Measurements from ENCODE around the gene SNAP29.

Gene SNAP29

GRCh38 chr22:20840646-20841371 is 18.0 kb upstream of the SNAP29 start:
- no peak for TF ChIP-seq JUND (IDR thresholded peaks at IDR 0.05; ENCODE audit: low read depth)
- in situ Hi-C loops (cut with HindIII; ENCODE audit: low pct_unique_long_range_greater_than_20kb, low sequenced_read_pairs), result no loop called here
- DNase-seq (ENCODE audit: low read depth in 1 of 2, low spot score in 1 of 2), result no peak

- peak in 1 of 2 experiments; percentile 46 for DNase-seq (ENCODE audit: low read depth in 1 of 2, low spot score in 1 of 2)
- in situ Hi-C loops (cut with HindIII; ENCODE audit: low pct_unique_long_range_greater_than_20kb, low sequenced_read_pairs), result no loop called here
- no peak for TF ChIP-seq JUND (IDR thresholded peaks at IDR 0.05; ENCODE audit: low read depth)
Measured at GRCh38 chr22:20843501-20843900, 15.3 kb upstream of the SNAP29 start.

- in situ Hi-C loops (cut with HindIII; ENCODE audit: low pct_unique_long_range_greater_than_20kb, low sequenced_read_pairs), result no loop called here
- no peak for TF ChIP-seq JUND (IDR thresholded peaks at IDR 0.05; ENCODE audit: low read depth)
- DNase-seq (ENCODE audit: low read depth in 1 of 2, low spot score in 1 of 2), result no peak
Measured at GRCh38 chr22:20844055-20845037, 14.5 kb upstream of the SNAP29 start.

- no peak for DNase-seq (ENCODE audit: low read depth in 1 of 2, low spot score in 1 of 2)
- TF ChIP-seq JUND (IDR thresholded peaks at IDR 0.05; ENCODE audit: low read depth), result no peak
- in situ Hi-C loops (cut with HindIII; ENCODE audit: low pct_unique_long_range_greater_than_20kb, low sequenced_read_pairs), result no loop called here
Measured at GRCh38 chr22:20847318-20847822, 11.4 kb upstream of the SNAP29 start.

- in situ Hi-C loops (cut with HindIII; ENCODE audit: low pct_unique_long_range_greater_than_20kb, low sequenced_read_pairs), result no loop called here
- no peak for TF ChIP-seq JUND (IDR thresholded peaks at IDR 0.05; ENCODE audit: low read depth)
- DNase-seq (ENCODE audit: low read depth in 1 of 2, low spot score in 1 of 2), result no peak
Measured at GRCh38 chr22:20852076-20852475, 6.7 kb upstream of the SNAP29 start.

GRCh38 chr22:20852503-20852902 is 6.3 kb upstream of the SNAP29 start:
- in situ Hi-C loops (cut with HindIII; ENCODE audit: low pct_unique_long_range_greater_than_20kb, low sequenced_read_pairs), result no loop called here
- TF ChIP-seq JUND (IDR thresholded peaks at IDR 0.05; ENCODE audit: low read depth), result no peak
- DNase-seq (ENCODE audit: low read depth in 1 of 2, low spot score in 1 of 2), result no peak

GRCh38 chr22:20853236-20853660 is 5.6 kb upstream of the SNAP29 start:
- in situ Hi-C loops (cut with HindIII; ENCODE audit: low pct_unique_long_range_greater_than_20kb, low sequenced_read_pairs), result no loop called here
- TF ChIP-seq JUND (IDR thresholded peaks at IDR 0.05; ENCODE audit: low read depth), result no peak
- peak in 1 of 2 experiments; percentile 81 for DNase-seq (ENCODE audit: low read depth in 1 of 2, low spot score in 1 of 2)

- no peak for DNase-seq (ENCODE audit: low read depth in 1 of 2, low spot score in 1 of 2)
- in situ Hi-C loops (cut with HindIII; ENCODE audit: low pct_unique_long_range_greater_than_20kb, low sequenced_read_pairs), result no loop called here
- TF ChIP-seq JUND (IDR thresholded peaks at IDR 0.05; ENCODE audit: low read depth), result no peak
Measured at GRCh38 chr22:20857247-20857643, 1.6 kb upstream of the SNAP29 start.

GRCh38 chr22:20857838-20858614 is 781 bp upstream of the SNAP29 start:
- no peak for TF ChIP-seq JUND (IDR thresholded peaks at IDR 0.05; ENCODE audit: low read depth)
- in situ Hi-C loops (cut with HindIII; ENCODE audit: low pct_unique_long_range_greater_than_20kb, low sequenced_read_pairs), result no loop called here
- peak; percentile 60 to 80 for DNase-seq (ENCODE audit: low read depth in 1 of 2, low spot score in 1 of 2)

- DNase-seq (ENCODE audit: low read depth in 1 of 2, low spot score in 1 of 2), result no peak
- TF ChIP-seq JUND (IDR thresholded peaks at IDR 0.05; ENCODE audit: low read depth), result no peak
- in situ Hi-C loops (cut with HindIII; ENCODE audit: low pct_unique_long_range_greater_than_20kb, low sequenced_read_pairs), result no loop called here
Measured at GRCh38 chr22:20859615-20860014, 808 bp downstream of the SNAP29 start.

GRCh38 chr22:20862540-20862939 is 3.7 kb downstream of the SNAP29 start:
- no peak for DNase-seq (ENCODE audit: low read depth in 1 of 2, low spot score in 1 of 2)
- in situ Hi-C loops (cut with HindIII; ENCODE audit: low pct_unique_long_range_greater_than_20kb, low sequenced_read_pairs), result no loop called here
- TF ChIP-seq JUND (IDR thresholded peaks at IDR 0.05; ENCODE audit: low read depth), result no peak

GRCh38 chr22:20863366-20863765 is 4.6 kb downstream of the SNAP29 start:
- in situ Hi-C loops (cut with HindIII; ENCODE audit: low pct_unique_long_range_greater_than_20kb, low sequenced_read_pairs), result no loop called here
- TF ChIP-seq JUND (IDR thresholded peaks at IDR 0.05; ENCODE audit: low read depth), result no peak
- no peak for DNase-seq (ENCODE audit: low read depth in 1 of 2, low spot score in 1 of 2)
